Progenitor cell of endocrine pancreas (in vitro differentiated cells): ENCODE data around the gene OLFM4. TPM values are rescaled to one million over a fixed set of nuclear protein-coding genes. Genes with fewer than 3 reads are reported as not detected.

ENCODE experiments used
- DNase-seq: peaks from one replicate; pipeline ENCODE4 v3.0.0; 2021; ENCODE audit warnings: low spot score; ENCODE audit not compliant: unreplicated experiment
- H3K27ac Mint-ChIP-seq: 2 replicates; pipeline ENCODE4 v1.8.0; 2021; ENCODE audit warnings: mild to moderate bottlenecking, moderate library complexity, mixed read lengths
- H3K27me3 Mint-ChIP-seq: 2 replicates; pipeline ENCODE4 v1.8.0; 2021; ENCODE audit warnings: mixed read lengths
- H3K36me3 Mint-ChIP-seq: 2 replicates; pipeline ENCODE4 v1.8.0; 2022; ENCODE audit warnings: mixed read lengths; ENCODE audit not compliant: insufficient read depth
- H3K4me1 Mint-ChIP-seq: 2 replicates; pipeline ENCODE4 v1.8.0; 2021; ENCODE audit warnings: low read depth, mixed read lengths
- H3K4me3 Mint-ChIP-seq: 2 replicates; pipeline ENCODE4 v1.8.0; 2021; ENCODE audit warnings: low read depth, mild to moderate bottlenecking, moderate library complexity, mixed read lengths
- H3K9me3 Mint-ChIP-seq: 2 replicates; pipeline ENCODE4 v1.8.0; 2021; ENCODE audit warnings: low read depth, mixed read lengths
- total RNA-seq: library from RNA; stranded (reverse); gene quantifications from 2 replicates; pipeline ENCODE4 v1.2.1, GENCODE V29; 2021
- TF ChIP-seq, protein P1 (sequence below): fragments of 200-600 bp; sonication (generic); IDR thresholded peaks from one replicate; pipeline ENCODE4 v1.5.0; 2021; ENCODE audit warnings: antibody characterized with exemption, mild to moderate bottlenecking; ENCODE audit not compliant: unreplicated experiment

Gene OLFM4
- total RNA-seq, 1 donor from 2014 or later, result not detected

DNA sequence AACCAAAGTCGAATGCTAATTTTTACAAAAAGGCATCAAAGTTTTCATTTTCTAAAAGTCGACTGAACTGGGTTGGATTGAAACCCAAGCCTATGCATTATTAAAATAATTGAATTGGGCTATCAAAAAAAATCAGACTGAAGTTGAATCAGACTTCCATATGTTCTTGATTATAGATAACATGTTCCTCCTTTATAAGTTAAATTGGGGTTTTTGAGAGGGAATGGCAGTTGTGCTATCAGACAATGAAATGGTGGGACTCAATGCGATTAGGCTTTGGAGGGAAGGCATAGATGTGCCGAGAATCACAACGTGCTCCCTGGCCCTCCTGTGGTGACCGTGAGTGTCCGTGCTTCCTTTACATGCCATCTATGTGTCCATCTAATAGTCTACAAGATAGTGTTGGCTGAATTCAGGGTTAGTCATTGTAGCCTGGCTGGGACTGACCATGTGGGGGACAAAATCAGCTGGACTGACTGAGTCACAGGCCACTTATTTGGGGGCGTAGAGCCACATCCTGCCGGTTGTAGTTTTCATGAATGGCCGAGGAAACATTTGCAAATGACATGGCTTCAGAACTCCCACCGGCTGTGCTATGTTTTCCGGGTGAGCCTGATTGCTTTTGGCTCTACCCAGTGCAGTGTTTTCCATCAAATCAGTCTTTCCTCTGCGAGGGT lies 37.1 kb upstream of the OLFM4 start:
- H3K27ac Mint-ChIP-seq, result no peak overlapping the region

DNA sequence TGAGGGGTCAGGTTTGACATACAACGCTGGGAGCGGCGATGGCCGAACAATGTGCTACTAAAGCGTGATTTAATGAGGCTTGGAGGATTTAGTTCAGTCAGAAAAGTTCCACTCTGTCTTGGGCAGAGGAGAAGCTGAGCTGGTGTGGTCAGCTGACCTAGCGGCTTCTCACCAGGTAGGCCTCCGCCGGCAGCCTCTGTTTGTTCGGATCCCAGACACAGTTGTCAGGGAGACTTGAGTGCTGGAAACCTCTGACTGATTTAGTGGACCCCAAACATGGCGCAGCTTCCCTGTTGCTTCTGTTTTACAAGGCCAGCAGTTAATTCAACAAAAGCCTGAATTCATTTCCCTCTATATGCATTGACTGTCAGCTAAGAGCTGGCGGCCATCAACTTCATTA lies 36.5 kb upstream of the OLFM4 start:
- Mint-ChIP-seq H3K27me3 (no peaks in the 10 kb centered on the region), H3K9me3 (no peaks in the 10 kb centered on the region), H3K27ac (no peak overlapping the region), H3K4me3 (no peak overlapping the region), H3K36me3 (no peaks in the 10 kb centered on the region), H3K4me1 (peaks cover 4% of the 10 kb centered on the region)
- no peak for DNase-seq
- TF ChIP-seq, protein P1, sequence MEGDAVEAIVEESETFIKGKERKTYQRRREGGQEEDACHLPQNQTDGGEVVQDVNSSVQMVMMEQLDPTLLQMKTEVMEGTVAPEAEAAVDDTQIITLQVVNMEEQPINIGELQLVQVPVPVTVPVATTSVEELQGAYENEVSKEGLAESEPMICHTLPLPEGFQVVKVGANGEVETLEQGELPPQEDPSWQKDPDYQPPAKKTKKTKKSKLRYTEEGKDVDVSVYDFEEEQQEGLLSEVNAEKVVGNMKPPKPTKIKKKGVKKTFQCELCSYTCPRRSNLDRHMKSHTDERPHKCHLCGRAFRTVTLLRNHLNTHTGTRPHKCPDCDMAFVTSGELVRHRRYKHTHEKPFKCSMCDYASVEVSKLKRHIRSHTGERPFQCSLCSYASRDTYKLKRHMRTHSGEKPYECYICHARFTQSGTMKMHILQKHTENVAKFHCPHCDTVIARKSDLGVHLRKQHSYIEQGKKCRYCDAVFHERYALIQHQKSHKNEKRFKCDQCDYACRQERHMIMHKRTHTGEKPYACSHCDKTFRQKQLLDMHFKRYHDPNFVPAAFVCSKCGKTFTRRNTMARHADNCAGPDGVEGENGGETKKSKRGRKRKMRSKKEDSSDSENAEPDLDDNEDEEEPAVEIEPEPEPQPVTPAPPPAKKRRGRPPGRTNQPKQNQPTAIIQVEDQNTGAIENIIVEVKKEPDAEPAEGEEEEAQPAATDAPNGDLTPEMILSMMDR, result no peak

More for the DNA sequence above, 37.1 kb upstream of the OLFM4 start:
- Mint-ChIP-seq H3K9me3 (no peaks in the 10 kb centered on the region), H3K27me3 (no peaks in the 10 kb centered on the region), H3K4me3 (no peak overlapping the region), H3K4me1 (peaks cover 4% of the 10 kb centered on the region), H3K36me3 (no peaks in the 10 kb centered on the region)
- TF ChIP-seq, protein P1, result no peak
- DNase-seq, result no peak

DNA sequence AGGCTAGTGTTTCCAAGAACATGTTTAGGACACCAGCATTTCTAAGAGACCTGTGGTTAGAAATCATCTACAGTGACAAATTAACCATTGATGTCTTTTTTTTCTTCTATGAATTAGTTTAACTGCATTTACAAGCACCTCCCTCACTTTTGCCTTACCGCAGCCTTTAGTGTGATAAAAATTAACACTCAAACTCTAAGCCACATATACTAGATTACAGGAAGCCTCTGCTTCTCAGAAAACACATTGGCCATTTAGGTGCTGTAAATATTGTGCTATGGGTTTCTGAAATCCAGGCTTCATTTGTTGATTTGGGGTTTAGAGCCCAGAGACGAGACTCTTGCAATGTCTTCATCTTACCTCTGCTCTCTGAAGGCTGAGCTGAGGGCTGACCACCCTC lies 34.6 kb upstream of the OLFM4 start:
- Mint-ChIP-seq H3K4me1 (peaks cover 4% of the 10 kb centered on the region), H3K27me3 (no peaks in the 10 kb centered on the region), H3K27ac (no peak overlapping the region), H3K36me3 (no peaks in the 10 kb centered on the region), H3K9me3 (no peaks in the 10 kb centered on the region), H3K4me3 (no peak overlapping the region)
- no peak for DNase-seq
- TF ChIP-seq, protein P1, result no peak

DNA sequence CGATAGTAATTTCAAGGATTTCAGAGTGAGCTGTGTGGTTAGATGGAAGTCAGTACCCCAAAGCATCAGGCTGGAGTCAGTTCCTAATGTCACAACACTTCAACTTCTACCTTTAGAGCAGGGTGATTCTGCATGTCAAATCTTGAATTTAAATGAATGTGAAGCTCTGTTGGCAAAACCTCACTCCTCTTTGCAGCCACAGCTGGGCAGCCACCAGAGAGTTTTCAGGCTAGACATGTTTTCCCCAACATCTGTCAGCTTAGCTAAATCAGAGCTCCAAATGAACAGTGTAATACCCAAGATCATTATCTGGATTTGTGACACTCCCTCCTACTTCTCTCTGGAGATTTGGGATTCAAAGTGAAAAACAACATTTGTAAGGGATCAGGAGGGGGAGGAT lies 33.7 kb upstream of the OLFM4 start:
- Mint-ChIP-seq H3K9me3 (no peaks in the 10 kb centered on the region), H3K4me3 (no peak overlapping the region), H3K36me3 (no peaks in the 10 kb centered on the region), H3K27me3 (no peaks in the 10 kb centered on the region), H3K27ac (no peak overlapping the region), H3K4me1 (peaks cover 4% of the 10 kb centered on the region)
- TF ChIP-seq, protein P1, result no peak
- no peak for DNase-seq

DNA sequence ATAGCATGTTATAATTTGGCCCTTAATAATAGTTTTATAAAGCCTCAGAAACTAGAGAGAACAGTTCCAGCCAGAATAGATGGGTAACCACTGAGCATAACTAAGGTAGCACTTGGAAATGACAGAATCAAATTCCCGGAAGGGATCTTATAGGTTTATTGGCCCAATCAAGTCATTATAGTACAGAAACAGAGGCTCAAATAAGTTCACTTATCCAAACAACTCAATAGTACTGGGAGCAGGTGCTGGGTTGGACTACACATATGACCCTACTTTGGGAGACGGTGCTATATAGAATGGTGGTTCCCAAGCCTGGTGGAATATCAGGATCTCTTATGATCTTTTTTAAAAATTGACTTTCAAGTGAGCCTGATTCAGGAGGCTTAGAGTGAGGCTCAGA lies 32.7 kb upstream of the OLFM4 start:
- no peak overlapping the region for H3K4me3 Mint-ChIP-seq
- no peaks in the 10 kb centered on the region for H3K36me3 Mint-ChIP-seq
- TF ChIP-seq, protein P1, result no peak
- DNase-seq, result no peak
- peaks cover 4% of the 10 kb centered on the region for H3K4me1 Mint-ChIP-seq
- H3K9me3 Mint-ChIP-seq, result no peaks in the 10 kb centered on the region
- H3K27ac Mint-ChIP-seq, result no peak overlapping the region
- H3K27me3 Mint-ChIP-seq, result no peaks in the 10 kb centered on the region
